HepG2 (cell line): ENCODE measurements around the gene ZBTB48. TPM values are rescaled to one million over a fixed set of nuclear protein-coding genes. Genes with fewer than 3 reads are reported as not detected.
A peak's percentile ranks its signal among the peaks of the same experiment; 100 is the strongest.

Experiments used
- BCL6 ChIP-seq: IDR thresholded peaks from 2 replicates; pipeline ENCODE4 v1.6.1; 2016; ENCODE audit warnings: missing genetic modification reagents, missing compliant biosample characterization
- GLMP ChIP-seq: sonication (generic); formaldehyde crosslinking; IDR thresholded peaks from 2 replicates; pipeline ENCODE4 v1.9.0; 2021; ENCODE audit warnings: missing genetic modification reagents, mild to moderate bottlenecking, borderline replicate concordance
- HBP1 ChIP-seq: IDR thresholded peaks from 2 replicates; pipeline ENCODE4 v1.6.1; 2016; ENCODE audit warnings: low read depth, control low read depth
- HCFC1 ChIP-seq: fragments of 150-350 bp; IDR thresholded peaks from 2 replicates; pipeline ENCODE4 v1.6.1; 2014; ENCODE audit warnings: low read depth, low read length
- HINFP ChIP-seq: sonication (generic); formaldehyde crosslinking; IDR thresholded peaks from 2 replicates; pipeline ENCODE4 v1.4.0; 2020; ENCODE audit warnings: low read depth, mild to moderate bottlenecking, missing genetic modification reagents
- PRDM4 ChIP-seq: sonication (generic); formaldehyde crosslinking; IDR thresholded peaks from 2 replicates; pipeline ENCODE4 v1.9.0; 2021; ENCODE audit warnings: missing genetic modification reagents, borderline replicate concordance
- RBFOX2 ChIP-seq: fragments of 200-400 bp; formaldehyde crosslinking; IDR thresholded peaks from 2 replicates; pipeline ENCODE4 v1.6.1; 2017; ENCODE audit warnings: low read depth, mild to moderate bottlenecking, low read length
- SMARCC2 ChIP-seq: fragments of 450-650 bp; IDR thresholded peaks from 2 replicates; pipeline ENCODE4 v1.6.1; 2017; ENCODE audit warnings: antibody characterized with exemption, mild to moderate bottlenecking
- SP1 ChIP-seq, 2 experiments: fragments of 450-650 bp in 1 of 2; sonication (generic) in 1 of 2; formaldehyde crosslinking in 1 of 2; IDR thresholded peaks; 2 replicates each; pipeline versions ENCODE4 v1.4.0 to v1.6.1; 2016 to 2020; ENCODE audit warnings: missing genetic modification reagents in 1 of 2
- STAT5B ChIP-seq: sonication (generic); formaldehyde crosslinking; IDR thresholded peaks from 2 replicates; pipeline ENCODE4 v1.4.0; 2020; ENCODE audit warnings: missing genetic modification reagents
- ZNF142 ChIP-seq: sonication (generic); formaldehyde crosslinking; IDR thresholded peaks from 2 replicates; pipeline ENCODE4 v1.4.0; 2020; ENCODE audit warnings: missing genetic modification reagents
- ZNF362 ChIP-seq: sonication (generic); formaldehyde crosslinking; IDR thresholded peaks from 2 replicates; pipeline ENCODE4 v1.4.0; 2020; ENCODE audit warnings: missing genetic modification reagents, mild to moderate bottlenecking, borderline replicate concordance
- ZNF777 ChIP-seq: sonication (generic); formaldehyde crosslinking; IDR thresholded peaks from 2 replicates; pipeline ENCODE4 v1.4.0; 2020; ENCODE audit warnings: missing genetic modification reagents
- polyA plus RNA-seq, 8 experiments: library from polyadenylated mRNA; depleted of rRNA in 3 of 8; stranded (reverse) in 7 of 8; unstranded in 1 of 8; fragments of >200 nt; fragmentation: Illumina TruSeq in 4 of 8; extraction: Trizol in 4 of 8; gene quantifications; 2 replicates each; pipeline versions ENCODE4 v1.2.1 to v1.2.3, GENCODE V29; 2011 to 2016; ENCODE audit warnings: low read depth in 4 of 8, missing spikeins in 1 of 8, mixed read lengths in 1 of 8; ENCODE audit not compliant: insufficient read depth in 1 of 8
- total RNA-seq, 5 experiments: library from RNA; depleted of rRNA; stranded (reverse); fragments of >200 nt; fragmentation: Illumina TruSeq; extraction: Trizol; gene quantifications; 2 replicates each; pipeline ENCODE4 v1.2.3, GENCODE V29; 2016; ENCODE audit warnings: low read depth in 1 of 5

Gene ZBTB48
- total and polyA plus RNA-seq, 2 of the 13 experiments (the other 11 are each of a cell fraction or from before 2014, with no cell fraction given): 13.0 to 17.1 TPM

- TF ChIP-seq PRDM4 (CRISPR knock-in tag) (no peak), ZNF362 (CRISPR knock-in tag) (no peak), GLMP (CRISPR knock-in tag) (no peak), SMARCC2 (no peak), BCL6 (peak; percentile 59; the same call in 1 of the 2 replicates), HBP1 (CRISPR knock-in tag) (no peak), ZNF777 (CRISPR knock-in tag) (no peak; the same call in 1 of the 2 replicates), SP1 (IDR thresholded peaks at IDR 0.05) (no peak), SP1 (CRISPR knock-in tag; IDR thresholded peaks at IDR 0.05) (no peak), RBFOX2 (0 out of 2 replicates have a peak, but pooled peaks have one; percentile 9), HINFP (no peak), ZNF142 (CRISPR knock-in tag) (no peak), STAT5B (CRISPR knock-in tag) (no peak), HCFC1 (no peak)
Measured at GRCh38 chr1:6614019-6614928, 34.5 kb downstream of the ZBTB48 start (continued).
